SK-N-MC (cell line): ENCODE data around the gene IFITM2.
"Not testable (repeated sequence)": the region's sequence is repeated elsewhere in the genome, so short reads cannot be mapped to it uniquely, and the experiment has no call there.

Experiments used
- DNase-seq: peaks from one replicate; pipeline ENCODE4 v3.0.0-alpha.2; 2011; ENCODE audit warnings: low read depth, low spot score
- H3K27ac ChIP-seq: fragments of 200-600 bp; sonication (generic); 2 replicates; pipeline ENCODE4 v1.5.1; 2016; ENCODE audit warnings: mixed run types
- H3K36me3 ChIP-seq: fragments of 200-600 bp; sonication (generic); 2 replicates; pipeline ENCODE4 v1.6.1; 2017; ENCODE audit warnings: antibody characterized with exemption, low read length, mixed read lengths; ENCODE audit not compliant: insufficient read depth
- H3K4me3 ChIP-seq: fragments of 200-600 bp; sonication (generic); 2 replicates; pipeline ENCODE4 v1.5.1; 2016
- H3K9ac ChIP-seq: fragments of 200-600 bp; sonication (generic); 2 replicates; pipeline ENCODE4 v1.8.0; 2017; ENCODE audit warnings: mixed run types, mixed read lengths; ENCODE audit not compliant: insufficient read length
- H3K9me3 ChIP-seq: fragments of 200-600 bp; sonication (generic); 2 replicates; pipeline ENCODE4 v1.6.1; 2017; ENCODE audit warnings: low read depth, mild to moderate bottlenecking, antibody characterized with exemption, low read length, moderate library complexity, mixed read lengths
- EZH2 ChIP-seq: fragments of 200-600 bp; sonication (generic); IDR thresholded peaks from one replicate; pipeline ENCODE4 v1.6.1; 2017; ENCODE audit warnings: antibody characterized with exemption
- FOXP2 ChIP-seq: optimal IDR thresholded peaks from 2 replicates; pipeline ENCODE3; 2011; ENCODE audit warnings: mild to moderate bottlenecking, moderate library complexity; ENCODE audit not compliant: insufficient read depth; ENCODE audit errors: extremely low read length, control extremely low read depth
- POLR2AphosphoS5 ChIP-seq: IDR thresholded peaks from 2 replicates; pipeline ENCODE4 v1.6.1; 2012; ENCODE audit warnings: mild to moderate bottlenecking, low read depth, low read length, borderline replicate concordance

IFITM2 gene

DNA sequence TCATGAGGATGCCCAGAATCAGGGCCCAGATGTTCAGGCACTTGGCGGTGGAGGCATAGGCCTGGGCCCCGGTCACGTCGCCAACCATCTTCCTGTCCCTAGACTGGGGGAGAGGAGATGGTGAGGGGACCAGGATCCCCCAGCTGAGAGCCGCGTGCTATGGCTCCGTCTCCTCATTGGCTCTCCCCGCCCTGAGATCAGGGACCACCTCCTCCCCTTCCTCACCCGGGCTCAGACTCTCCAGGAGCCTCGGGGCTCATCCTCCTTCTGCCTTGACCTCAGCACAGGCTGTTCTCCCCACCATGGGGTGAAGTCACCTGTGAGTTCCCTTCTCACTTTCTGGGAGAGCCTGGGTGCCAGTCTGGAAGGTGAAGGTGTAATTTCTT, 12.3 kb downstream of the IFITM2 start:
- not testable (repeated sequence) for H3K27ac ChIP-seq, H3K9ac ChIP-seq, H3K9me3 ChIP-seq, H3K36me3 ChIP-seq, DNase-seq
- peak overlapping the region; percentile 92 for H3K4me3 ChIP-seq
- TF ChIP-seq POLR2AphosphoS5: 0 out of 2 replicates have a peak, but pooled peaks have one; percentile 5

DNA sequence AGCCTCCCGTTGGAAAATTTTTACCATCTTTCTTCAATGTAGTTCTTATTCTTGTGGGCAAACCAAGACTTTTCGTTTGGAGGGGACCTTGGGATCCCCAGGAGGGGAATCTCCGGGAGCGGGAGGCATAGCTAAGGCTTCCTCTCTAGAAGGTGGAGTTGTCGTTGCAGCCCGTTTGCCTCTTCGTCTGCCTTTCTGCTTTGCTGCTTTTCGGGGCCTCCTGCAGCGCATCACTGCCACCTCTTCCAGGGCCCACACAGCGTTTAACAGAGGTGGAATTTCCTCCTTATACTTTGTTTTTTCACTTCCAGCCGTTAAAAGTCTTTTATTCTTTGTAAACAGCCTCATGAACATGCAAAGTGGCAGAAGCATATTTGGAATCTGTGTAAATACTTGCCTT, 16.5 kb downstream of the IFITM2 start:
- DNase-seq: no peak
- TF ChIP-seq FOXP2: no peak
- no peak for TF ChIP-seq EZH2
- TF ChIP-seq POLR2AphosphoS5: no peak
- Histone ChIP-seq H3K9me3 (no peaks in the 10 kb centered on the region), H3K27ac (peak overlapping the region; percentile 90), H3K4me3 (no peak overlapping the region), H3K36me3 (no peaks in the 10 kb centered on the region), H3K9ac (peak overlapping the region; percentile 43)

DNA sequence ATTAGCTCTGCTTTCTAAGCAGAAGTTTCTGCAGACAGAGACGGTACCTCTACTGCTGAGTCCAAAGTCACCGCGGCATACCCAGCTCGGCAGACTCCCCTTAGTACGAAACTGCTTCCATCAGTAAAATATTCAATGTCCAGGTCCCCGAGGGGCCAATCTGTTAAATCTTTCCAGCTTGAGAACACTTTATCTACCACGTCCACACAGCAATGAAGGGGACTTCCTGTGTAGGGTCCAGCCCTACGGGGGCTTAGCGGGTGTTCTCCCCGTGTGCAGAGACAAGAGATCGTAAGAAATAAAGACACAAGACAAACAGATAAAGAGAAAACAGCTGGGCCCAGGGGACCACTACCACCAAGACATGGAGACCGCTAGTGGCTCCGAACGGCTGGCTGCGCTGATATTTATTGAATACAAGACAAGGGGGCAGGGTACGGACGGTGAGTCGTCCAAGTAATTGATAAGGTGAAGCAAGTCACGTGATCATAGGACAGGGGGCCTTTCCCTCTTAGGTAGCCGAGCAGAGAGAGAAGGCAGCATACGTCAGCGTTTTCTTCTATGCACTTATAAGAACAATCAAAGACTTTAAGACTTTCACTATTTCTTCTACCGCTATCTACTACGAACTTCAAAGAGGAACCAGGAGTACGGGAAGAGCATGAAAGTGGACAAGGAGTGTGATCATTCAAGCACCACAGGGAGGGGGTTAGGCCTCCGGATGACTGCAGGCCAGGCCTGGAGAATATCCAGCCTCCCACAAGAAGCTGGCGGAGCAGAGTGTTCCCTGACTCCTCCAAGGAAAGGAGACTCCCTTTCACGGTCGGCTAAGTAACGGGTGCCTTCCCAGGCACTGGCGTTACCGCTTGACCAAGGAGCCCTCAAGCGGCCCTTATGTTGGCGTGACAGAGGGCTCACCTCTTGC, 17.2 kb downstream of the IFITM2 start:
- Histone ChIP-seq H3K27ac (peak overlapping the region; percentile 90), H3K4me3 (0 out of 2 replicates have a peak overlapping the region, but pooled peaks have one; percentile 13), H3K9ac (peak overlapping the region; percentile 43)
- DNase-seq, H3K36me3 ChIP-seq, H3K9me3 ChIP-seq: not testable (repeated sequence)

DNA sequence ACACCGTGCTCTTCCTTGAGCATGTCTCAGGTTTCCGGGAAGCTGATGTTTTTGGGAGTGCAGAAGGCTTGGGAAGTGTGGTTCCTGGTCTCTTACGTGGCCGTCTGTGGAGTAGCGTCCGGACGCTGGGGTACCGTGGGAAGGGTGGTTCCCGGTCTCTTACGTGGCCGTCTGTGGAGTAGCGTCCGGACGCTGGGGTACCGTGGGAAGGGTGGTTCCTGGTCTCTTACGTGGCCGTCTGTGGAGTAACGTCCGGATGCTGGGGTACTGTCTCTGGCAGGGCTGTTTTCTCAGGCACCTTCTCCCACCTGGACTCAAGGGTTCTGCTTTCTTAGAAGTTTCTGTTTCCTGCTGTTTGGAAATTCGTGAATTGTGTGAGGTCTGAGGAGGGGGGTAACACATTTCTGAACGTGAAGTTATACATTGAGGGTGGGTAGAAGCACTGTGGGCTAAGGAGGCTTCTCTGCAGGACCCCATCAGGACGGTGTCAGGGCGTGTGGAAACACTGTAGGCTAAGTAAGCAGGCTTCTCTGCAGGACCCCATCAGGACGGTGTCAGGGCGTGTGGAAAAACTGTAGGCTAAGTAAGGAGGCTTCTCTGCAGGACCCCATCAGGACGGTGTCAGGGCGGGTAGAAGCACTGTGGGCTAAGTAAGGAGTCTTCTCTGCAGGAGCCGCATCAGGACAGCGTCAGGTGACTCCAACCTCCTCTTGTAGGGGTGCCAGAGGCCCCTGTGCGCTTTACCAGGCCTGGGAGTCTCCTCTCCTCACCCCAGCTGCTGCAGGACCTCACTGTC, 18.4 kb downstream of the IFITM2 start:
- H3K9me3 ChIP-seq: no peaks in the 10 kb centered on the region
- no peak overlapping the region for H3K9ac ChIP-seq
- peak overlapping the region; percentile 43 for H3K27ac ChIP-seq
- H3K4me3 ChIP-seq: no peak overlapping the region
- no peak for DNase-seq
- TF ChIP-seq FOXP2 (no peak), POLR2AphosphoS5 (no peak), EZH2 (no peak)
- H3K36me3 ChIP-seq: no peaks in the 10 kb centered on the region

DNA sequence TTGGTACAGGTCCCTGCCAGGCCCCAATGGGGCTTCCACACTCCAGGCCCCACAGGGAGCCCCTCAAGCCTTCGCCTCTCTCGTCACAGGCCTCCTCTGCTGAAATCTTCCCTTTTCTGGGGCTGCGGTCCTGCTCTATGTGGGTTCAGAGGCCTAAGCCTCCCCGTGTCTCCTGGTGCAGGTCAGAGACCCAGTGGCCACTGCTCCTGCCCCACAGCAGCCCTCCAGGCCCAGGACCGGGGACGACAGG, 18.9 kb downstream of the IFITM2 start:
- no peak overlapping the region for H3K9ac ChIP-seq
- H3K36me3 ChIP-seq: no peaks in the 10 kb centered on the region
- peak overlapping the region; percentile 43 for H3K27ac ChIP-seq
- no peaks in the 10 kb centered on the region for H3K9me3 ChIP-seq
- DNase-seq: no peak
- no peak overlapping the region for H3K4me3 ChIP-seq
- no peak for TF ChIP-seq FOXP2
- TF ChIP-seq POLR2AphosphoS5: no peak
- no peak for TF ChIP-seq EZH2

DNA sequence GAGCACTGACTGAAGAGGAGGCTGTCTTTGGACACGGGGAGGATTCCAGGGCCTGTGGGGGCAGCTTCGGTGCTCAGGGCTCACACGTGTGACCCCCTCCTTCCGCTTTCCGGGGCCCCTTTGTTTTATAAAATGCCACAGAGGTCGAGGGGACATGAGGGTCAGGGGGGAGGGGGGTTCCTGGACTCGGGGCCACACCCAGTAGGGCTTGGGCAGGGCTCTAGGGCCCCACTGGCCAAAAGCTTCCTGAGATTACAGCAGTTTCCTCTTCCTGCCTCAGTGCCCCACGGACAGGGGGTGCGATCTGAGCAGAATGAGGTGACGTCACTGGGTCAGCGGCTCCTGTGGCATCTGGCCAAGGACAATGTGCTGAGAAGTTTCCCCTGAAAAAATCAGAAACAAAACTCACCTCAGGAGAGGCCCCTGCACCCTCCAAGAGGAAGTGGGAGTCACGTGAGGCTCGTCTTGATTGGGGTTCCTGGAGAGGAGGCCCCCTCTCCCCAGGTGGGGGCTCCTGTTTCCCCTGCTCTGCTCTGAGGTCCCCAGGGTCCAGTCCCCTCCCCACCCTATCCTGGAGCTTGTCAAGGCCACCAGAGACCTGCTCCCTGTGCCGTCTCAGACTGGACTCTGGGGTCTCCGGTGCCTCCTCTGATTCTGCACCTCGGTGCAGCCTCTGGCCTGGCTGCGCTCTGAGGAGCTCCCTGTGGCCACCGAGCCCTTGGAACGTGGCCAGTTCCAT, 19.4 kb downstream of the IFITM2 start:
- TF ChIP-seq POLR2AphosphoS5 (no peak), FOXP2 (no peak), EZH2 (no peak)
- Histone ChIP-seq H3K36me3 (no peaks in the 10 kb centered on the region), H3K4me3 (no peak overlapping the region), H3K9me3 (no peaks in the 10 kb centered on the region), H3K9ac (peak overlapping the region; percentile 14), H3K27ac (peak overlapping the region; percentile 43)
- DNase-seq: no peak

DNA sequence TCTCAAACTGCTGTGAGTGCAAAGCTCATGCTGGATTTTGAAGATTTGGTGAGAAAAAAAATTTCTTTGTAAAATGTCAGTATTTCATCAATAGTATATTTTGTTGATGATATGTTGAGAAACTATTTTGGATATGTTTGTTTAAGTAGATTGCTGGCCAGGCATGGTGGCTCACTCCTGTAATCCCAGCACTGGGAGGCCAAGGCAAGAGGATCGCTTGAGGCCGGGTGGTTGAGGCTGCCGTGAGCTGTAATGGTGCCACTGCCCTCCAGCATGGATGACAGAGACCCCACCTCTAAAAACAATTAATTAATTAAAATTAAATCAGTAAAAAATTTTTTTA, 19.9 kb downstream of the IFITM2 start:
- DNase-seq: no peak
- TF ChIP-seq FOXP2: no peak
- TF ChIP-seq EZH2: no peak
- TF ChIP-seq POLR2AphosphoS5: no peak
- H3K36me3 ChIP-seq: no peaks in the 10 kb centered on the region
- no peak overlapping the region for H3K4me3 ChIP-seq
- no peaks in the 10 kb centered on the region for H3K9me3 ChIP-seq
- H3K9ac ChIP-seq: peak overlapping the region; percentile 14
- H3K27ac ChIP-seq: peak overlapping the region; percentile 43; the same call in 1 of the 2 replicates

DNA sequence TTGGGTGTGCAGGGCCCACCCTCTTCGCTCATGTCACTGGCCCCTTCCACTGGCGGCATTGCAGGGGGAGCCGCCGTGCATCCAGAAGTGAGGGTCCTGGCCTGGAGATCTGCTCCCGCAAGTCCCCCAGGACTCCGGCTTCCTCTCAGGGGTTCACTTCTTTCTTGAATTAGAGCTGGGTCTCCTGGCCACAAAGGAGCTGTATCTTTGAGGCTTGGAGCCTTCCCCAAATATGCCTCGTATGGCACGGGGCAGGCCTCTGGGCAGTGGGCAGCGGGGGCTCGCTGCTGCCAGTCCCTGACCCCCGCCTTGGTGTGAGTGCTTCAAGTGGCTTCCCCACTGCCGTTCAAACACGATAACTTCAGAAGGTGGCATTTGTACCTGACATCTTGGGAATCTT, 20.4 kb downstream of the IFITM2 start:
- Histone ChIP-seq H3K9ac (no peak overlapping the region), H3K9me3 (no peaks in the 10 kb centered on the region), H3K4me3 (no peak overlapping the region), H3K36me3 (no peaks in the 10 kb centered on the region), H3K27ac (no peak overlapping the region)
- DNase-seq: no peak
- TF ChIP-seq EZH2 (no peak), FOXP2 (no peak), POLR2AphosphoS5 (no peak)

DNA sequence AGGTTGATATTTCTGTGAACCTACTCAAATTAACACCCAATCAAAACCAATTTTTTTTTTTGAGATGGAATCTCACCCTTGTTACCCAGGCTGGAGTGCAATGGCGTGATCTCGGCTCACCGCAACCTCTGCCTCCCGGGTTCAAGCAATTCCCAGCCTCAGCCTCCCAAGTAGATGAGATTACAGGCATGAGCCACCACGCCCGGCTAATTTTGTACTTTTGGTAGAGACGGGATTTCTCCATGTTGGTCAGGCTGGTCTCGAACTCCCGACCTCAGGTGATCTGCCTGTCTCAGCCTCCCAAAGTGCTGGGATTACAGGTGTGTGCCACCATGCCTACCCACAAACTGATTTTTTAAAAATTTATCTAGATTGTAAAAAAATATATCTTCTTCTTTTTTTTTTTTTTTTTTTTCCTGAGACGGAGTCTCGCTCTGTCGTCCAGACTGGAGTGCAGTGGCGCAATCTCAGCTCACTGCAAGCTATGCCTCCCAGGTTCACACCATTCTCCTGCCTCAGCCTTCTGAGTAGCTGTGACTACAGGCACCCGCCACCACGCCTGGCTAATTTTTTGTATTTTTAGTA, 21.0 kb downstream of the IFITM2 start:
- H3K9me3 ChIP-seq, DNase-seq, H3K36me3 ChIP-seq, H3K4me3 ChIP-seq, H3K9ac ChIP-seq: not testable (repeated sequence)
- peak overlapping the region; percentile 61; the same call in 1 of the 2 replicates for H3K27ac ChIP-seq
